Stomach (tissue), 9 donors: ENCODE results near the gene SMAD3. TPM values are rescaled to one million over a fixed set of nuclear protein-coding genes. Genes with fewer than 3 reads are reported as not detected.

Experiments used
- DNase-seq, 2 donors: peaks; one replicate each; pipeline versions ENCODE4 v3.0.0 to v3.0.0-alpha.2; 2013 to 2019
- H3K27ac ChIP-seq, 5 donors: fragments of 200-600 bp in 4 of 5; sonication (generic) in 4 of 5; one replicate each; pipeline ENCODE4 v1.5.1; 2013 to 2019; ENCODE audit warnings: mild to moderate bottlenecking in 1 of 5, moderate library complexity in 1 of 5
- H3K27me3 ChIP-seq, 3 donors: fragments of 200-600 bp; sonication (generic); one replicate each; pipeline ENCODE4 v1.5.1; 2017 to 2019; ENCODE audit warnings: mixed run types in 1 of 3
- H3K36me3 ChIP-seq, 4 donors: fragments of 200-600 bp; sonication (generic); 1 replicate in 3 of 4; 2 replicates in 1 of 4; pipeline ENCODE4 v1.5.1; 2016 to 2019
- H3K4me1 ChIP-seq, 4 donors: fragments of 200-600 bp; sonication (generic); one replicate each; pipeline ENCODE4 v1.5.1; 2016 to 2019
- H3K4me3 ChIP-seq, 4 donors: fragments of 200-600 bp; sonication (generic) in 3 of 4; one replicate each; pipeline ENCODE4 v1.5.1; 2016 to 2019; ENCODE audit warnings: mild to moderate bottlenecking in 1 of 4
- H3K9me3 ChIP-seq, 4 donors: fragments of 200-600 bp; sonication (generic); one replicate each; pipeline ENCODE4 v1.5.1; 2016 to 2019
- EP300 ChIP-seq: sonication (generic); formaldehyde crosslinking; IDR thresholded peaks from one replicate; pipeline ENCODE4 v1.6.1; 2017; ENCODE audit warnings: antibody characterized with exemption
- POLR2A ChIP-seq, 4 donors: fragments of 450-650 bp; IDR thresholded peaks; one replicate each; pipeline ENCODE4 v1.6.1; 2016; ENCODE audit warnings: antibody characterized with exemption in 4 of 4, control low read depth in 2 of 4, mild to moderate bottlenecking in 1 of 4, moderate library complexity in 1 of 4
- POLR2AphosphoS5 ChIP-seq, 3 donors: sonication (generic); formaldehyde crosslinking; IDR thresholded peaks; one replicate each; pipeline ENCODE4 v1.6.1; 2016; ENCODE audit warnings: antibody characterized with exemption in 3 of 3
- WGBS, 5 donors: extraction: QIAGEN DNeasy Blood & Tissue Kit in 3 of 5; methylation state at CpG; one replicate each; pipeline versions ENCODE4 v1.1.5 to v1.1.7; 2013 to 2018; 5-methylcytosine and 5-hydroxymethylcytosine counted together
- intact Hi-C: fragments of 100-400 bp; cut with DNase I; formaldehyde crosslinking; loops from one replicate; pipeline ENCODE4 v1.15.1; 2023; ENCODE audit warnings: low total_unique reads
- polyA plus RNA-seq, 3 donors: library from polyadenylated mRNA; stranded (reverse); fragments of 200-250 nt; gene quantifications; one replicate each; pipeline ENCODE4 v1.2.3, GENCODE V29; 2013
- total RNA-seq, 5 donors: library from RNA; depleted of rRNA; stranded (reverse); fragments of >200 nt; gene quantifications; one replicate each; pipeline versions ENCODE4 v1.1.0 to v1.2.3, GENCODE V29; 2014 to 2016
- TF ChIP-seq, protein P1 (sequence below), 7 experiments: fragments of 450-650 bp in 4 of 7; fragments of 200-600 bp in 3 of 7; sonication (generic) in 3 of 7; IDR thresholded peaks; one replicate each; pipeline ENCODE4 v1.5.1; 2016 to 2019; ENCODE audit warnings: antibody characterized with exemption in 7 of 7, control low read depth in 2 of 7, mild to moderate bottlenecking in 1 of 7
- donor health status: healthy with polysubstance abuse.
- donor health status: Bipolar disorder and iron deficiency.
- donor health status: healthy.

SMAD3 gene
- total and polyA plus RNA-seq, 8 donors = 6.8 to 103 (median 27.5) TPM

DNA sequence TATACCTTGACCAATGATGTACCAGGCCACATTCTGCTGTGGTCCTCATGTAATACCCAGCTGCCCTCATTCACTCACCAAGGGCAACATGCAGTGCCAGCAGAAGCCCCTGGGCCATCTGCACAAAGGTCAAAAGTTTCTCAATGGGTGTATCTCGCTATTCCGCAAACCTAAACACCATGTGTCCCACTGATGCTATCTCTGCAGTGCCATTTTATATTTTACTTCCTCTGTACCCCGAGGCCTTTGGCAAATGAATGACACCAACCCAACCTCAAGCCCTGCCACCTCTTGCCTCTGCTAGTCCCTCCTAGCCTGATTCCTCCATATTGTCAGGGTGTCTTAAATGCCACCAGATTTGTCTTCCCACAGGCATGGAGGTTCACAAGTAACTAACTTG is 129.9 kb downstream of the SMAD3 start:
- H3K9me3 ChIP-seq = no peaks in the 10 kb centered on the region
- no peak for TF ChIP-seq POLR2A (IDR thresholded peaks at IDR 0.05)
- TF ChIP-seq, protein P1, sequence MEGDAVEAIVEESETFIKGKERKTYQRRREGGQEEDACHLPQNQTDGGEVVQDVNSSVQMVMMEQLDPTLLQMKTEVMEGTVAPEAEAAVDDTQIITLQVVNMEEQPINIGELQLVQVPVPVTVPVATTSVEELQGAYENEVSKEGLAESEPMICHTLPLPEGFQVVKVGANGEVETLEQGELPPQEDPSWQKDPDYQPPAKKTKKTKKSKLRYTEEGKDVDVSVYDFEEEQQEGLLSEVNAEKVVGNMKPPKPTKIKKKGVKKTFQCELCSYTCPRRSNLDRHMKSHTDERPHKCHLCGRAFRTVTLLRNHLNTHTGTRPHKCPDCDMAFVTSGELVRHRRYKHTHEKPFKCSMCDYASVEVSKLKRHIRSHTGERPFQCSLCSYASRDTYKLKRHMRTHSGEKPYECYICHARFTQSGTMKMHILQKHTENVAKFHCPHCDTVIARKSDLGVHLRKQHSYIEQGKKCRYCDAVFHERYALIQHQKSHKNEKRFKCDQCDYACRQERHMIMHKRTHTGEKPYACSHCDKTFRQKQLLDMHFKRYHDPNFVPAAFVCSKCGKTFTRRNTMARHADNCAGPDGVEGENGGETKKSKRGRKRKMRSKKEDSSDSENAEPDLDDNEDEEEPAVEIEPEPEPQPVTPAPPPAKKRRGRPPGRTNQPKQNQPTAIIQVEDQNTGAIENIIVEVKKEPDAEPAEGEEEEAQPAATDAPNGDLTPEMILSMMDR (IDR thresholded peaks at IDR 0.05) = no peak
- TF ChIP-seq EP300 = no peak
- no peak for TF ChIP-seq POLR2AphosphoS5 (IDR thresholded peaks at IDR 0.05)
- H3K27ac ChIP-seq = peak overlapping the region in 1 of 5 donors; percentile 14
- H3K4me3 ChIP-seq = no peak overlapping the region
- intact Hi-C loops = no loop called here
- H3K4me1 ChIP-seq = peaks cover 0 to 29% (median 18%) of the 10 kb centered on the region in 4 donors
- 89 to 97% (median 93%) methylated on average over 3 of the region's 3 CpGs for WGBS, 5 donors
- no peaks in the 10 kb centered on the region for H3K27me3 ChIP-seq
- H3K36me3 ChIP-seq = peaks cover 8 to 55% (median 40%) of the 10 kb centered on the region in 4 donors
- DNase-seq = no peak

DNA sequence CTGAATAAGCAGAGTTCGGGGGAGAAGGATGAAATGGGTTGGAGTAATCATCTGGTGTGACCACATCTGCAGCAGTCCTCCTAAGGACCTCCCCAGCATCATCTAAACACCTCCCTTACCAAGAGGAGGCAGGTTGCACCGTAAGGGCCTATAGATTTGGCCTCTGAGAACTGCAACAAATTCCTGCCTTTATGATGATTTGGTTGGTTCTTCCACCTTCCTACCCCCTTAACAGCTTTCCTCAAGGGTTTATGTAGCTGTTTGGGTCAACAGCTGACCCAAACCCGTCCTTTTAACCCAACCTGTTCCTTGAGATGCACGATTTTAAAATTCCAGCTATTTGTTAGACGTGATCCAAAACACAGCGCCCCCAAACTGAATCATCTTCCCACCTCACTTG is 130.8 kb downstream of the SMAD3 start:
- Histone ChIP-seq H3K4me1 (peaks cover 0 to 32% (median 18%) of the 10 kb centered on the region in 4 donors), H3K27ac (peak overlapping the region in 2 of 5 donors; percentile 19 to 26), H3K27me3 (no peaks in the 10 kb centered on the region), H3K9me3 (no peaks in the 10 kb centered on the region), H3K4me3 (no peak overlapping the region), H3K36me3 (peaks cover 0 to 47% (median 32%) of the 10 kb centered on the region in 4 donors)
- no peak for DNase-seq
- intact Hi-C loops = no loop called here
- WGBS, 5 donors = 90 to 97% (median 94%) methylated on average over 6 of the region's 6 CpGs
- no peak for TF ChIP-seq POLR2AphosphoS5 (IDR thresholded peaks at IDR 0.05)
- no peak for TF ChIP-seq POLR2A (IDR thresholded peaks at IDR 0.05)
- TF ChIP-seq, protein P1 (IDR thresholded peaks at IDR 0.05) = no peak
- no peak for TF ChIP-seq EP300

DNA sequence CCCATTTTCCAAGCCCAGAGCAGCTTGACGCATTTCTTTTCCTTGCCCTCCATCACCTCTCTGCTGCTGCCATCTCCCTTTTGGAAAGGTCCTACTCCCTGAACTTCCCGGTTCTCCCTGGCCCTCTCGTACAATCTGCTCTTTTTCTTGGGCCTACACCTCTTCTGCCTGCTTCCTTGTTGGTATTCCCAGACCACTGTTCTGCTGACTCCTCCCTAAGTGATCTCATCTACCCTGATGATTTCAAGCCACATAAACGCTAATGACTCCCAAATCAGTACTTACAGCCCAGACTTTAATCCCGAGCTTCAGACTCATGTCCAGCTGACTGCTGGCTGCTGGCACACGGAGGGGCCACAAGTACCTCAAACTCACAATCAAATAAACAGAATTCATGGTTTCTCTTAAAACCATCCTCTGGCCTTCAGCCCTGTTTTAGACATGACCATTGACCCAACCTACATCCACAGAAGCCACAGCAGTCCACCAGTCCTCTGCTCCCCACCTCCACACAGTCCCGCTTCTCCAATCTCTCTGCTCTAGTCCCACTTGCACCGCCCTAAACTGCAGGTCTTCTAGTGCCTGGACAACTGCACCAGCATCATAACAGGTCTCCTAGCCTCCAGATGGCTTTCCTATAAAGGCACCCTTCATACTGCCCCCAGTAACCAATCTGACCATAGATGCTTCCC is 131.4 kb downstream of the SMAD3 start:
- peak in 1 of 2 donors; percentile 54 for DNase-seq

DNA sequence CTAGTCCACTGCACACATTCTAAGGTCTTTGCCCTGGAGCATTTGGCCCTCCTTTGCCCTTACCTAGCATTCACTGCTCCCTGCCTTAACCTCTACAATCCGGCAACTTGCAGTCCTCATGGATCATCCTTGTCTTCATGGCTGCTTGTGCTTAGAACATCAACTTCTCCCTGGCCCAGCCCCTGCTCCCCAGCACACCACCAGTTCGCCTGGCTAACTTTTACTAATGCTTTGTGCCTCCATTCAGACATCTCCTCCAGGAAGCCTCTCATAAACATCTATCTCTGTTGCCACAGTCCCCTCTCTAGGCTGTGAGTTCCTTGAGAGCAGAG is 131.9 kb downstream of the SMAD3 start:
- Histone ChIP-seq H3K4me1 (peaks cover 5 to 40% (median 18%) of the 10 kb centered on the region in 4 donors), H3K27me3 (no peaks in the 10 kb centered on the region), H3K27ac (peak overlapping the region in 3 of 5 donors; percentile 8 to 26 (median 12)), H3K36me3 (peaks cover 0 to 47% (median 31%) of the 10 kb centered on the region in 4 donors), H3K4me3 (no peak overlapping the region), H3K9me3 (no peaks in the 10 kb centered on the region)
- 85 to 92% (median 87%) methylated on average over 2 of the region's 2 CpGs for WGBS, 5 donors
- intact Hi-C loops = no loop called here
- DNase-seq = no peak
- TF ChIP-seq POLR2A (IDR thresholded peaks at IDR 0.05) = no peak
- no peak for TF ChIP-seq EP300

More for the DNA sequence above, 131.4 kb downstream of the SMAD3 start:
- H3K36me3 ChIP-seq = peaks cover 0 to 47% (median 31%) of the 10 kb centered on the region in 4 donors
- peak in 1 of 3 donors; percentile 3 for TF ChIP-seq POLR2AphosphoS5 (IDR thresholded peaks at IDR 0.05)
- TF ChIP-seq, protein P1 (IDR thresholded peaks at IDR 0.05) = no peak
- TF ChIP-seq POLR2A (IDR thresholded peaks at IDR 0.05) = no peak
- TF ChIP-seq EP300 = no peak
- H3K4me3 ChIP-seq = no peak overlapping the region
- H3K9me3 ChIP-seq = no peaks in the 10 kb centered on the region
- WGBS, 5 donors = 65 to 90% (median 72%) methylated on average over 8 of the region's 8 CpGs
- H3K4me1 ChIP-seq = peaks cover 5 to 38% (median 18%) of the 10 kb centered on the region in 4 donors
- intact Hi-C loops = no loop called here
- H3K27ac ChIP-seq = peak overlapping the region in 3 of 5 donors; percentile 8 to 26 (median 19)
- H3K27me3 ChIP-seq = no peaks in the 10 kb centered on the region
